ENCODE measurements around the gene SP9.

- no peak for TF ChIP-seq CTCF (IDR thresholded peaks at IDR 0.05)
- no peak for TF ChIP-seq REST (IDR thresholded peaks at IDR 0.05; ENCODE audit: insufficient read depth in 1 of 2, low read depth in 2 of 2, low read length in 1 of 2)
- no peak for TF ChIP-seq POLR2AphosphoS5 (IDR thresholded peaks at IDR 0.05; ENCODE audit: low read depth, low read length)
- no peak for TF ChIP-seq SIN3A (IDR thresholded peaks at IDR 0.05; ENCODE audit: borderline replicate concordance, insufficient read depth, low read depth, low read length)
- TF ChIP-seq TCF7L2 (IDR thresholded peaks at IDR 0.05; ENCODE audit: low read depth, low read length), result no peak
Observed at GRCh38 chr2:174334278-174334715, 457 bp upstream of the SP9 start.

Data from Panc1 (cell line).